HG03108 (cell line): ENCODE results near the gene SSR1.
"Not testable (repeated sequence)": the region's sequence is repeated elsewhere in the genome, so short reads cannot be mapped to it uniquely, and the experiment has no call there.

Source experiments
- ATAC-seq: cut with Tn5 transposase; IDR thresholded peaks from one replicate; pipeline ENCODE4 v1.9.1; 2021; ENCODE audit warnings: moderate library complexity; ENCODE audit not compliant: unreplicated experiment

The SSR1 gene

GRCh38 chr6:7319406-7319805, 6.4 kb upstream of the SSR1 start:
- not testable (repeated sequence) for ATAC-seq

- ATAC-seq, result no peak
These were observed 4.5 kb upstream of the SSR1 start for GRCh38 chr6:7317538-7317937.

DNA sequence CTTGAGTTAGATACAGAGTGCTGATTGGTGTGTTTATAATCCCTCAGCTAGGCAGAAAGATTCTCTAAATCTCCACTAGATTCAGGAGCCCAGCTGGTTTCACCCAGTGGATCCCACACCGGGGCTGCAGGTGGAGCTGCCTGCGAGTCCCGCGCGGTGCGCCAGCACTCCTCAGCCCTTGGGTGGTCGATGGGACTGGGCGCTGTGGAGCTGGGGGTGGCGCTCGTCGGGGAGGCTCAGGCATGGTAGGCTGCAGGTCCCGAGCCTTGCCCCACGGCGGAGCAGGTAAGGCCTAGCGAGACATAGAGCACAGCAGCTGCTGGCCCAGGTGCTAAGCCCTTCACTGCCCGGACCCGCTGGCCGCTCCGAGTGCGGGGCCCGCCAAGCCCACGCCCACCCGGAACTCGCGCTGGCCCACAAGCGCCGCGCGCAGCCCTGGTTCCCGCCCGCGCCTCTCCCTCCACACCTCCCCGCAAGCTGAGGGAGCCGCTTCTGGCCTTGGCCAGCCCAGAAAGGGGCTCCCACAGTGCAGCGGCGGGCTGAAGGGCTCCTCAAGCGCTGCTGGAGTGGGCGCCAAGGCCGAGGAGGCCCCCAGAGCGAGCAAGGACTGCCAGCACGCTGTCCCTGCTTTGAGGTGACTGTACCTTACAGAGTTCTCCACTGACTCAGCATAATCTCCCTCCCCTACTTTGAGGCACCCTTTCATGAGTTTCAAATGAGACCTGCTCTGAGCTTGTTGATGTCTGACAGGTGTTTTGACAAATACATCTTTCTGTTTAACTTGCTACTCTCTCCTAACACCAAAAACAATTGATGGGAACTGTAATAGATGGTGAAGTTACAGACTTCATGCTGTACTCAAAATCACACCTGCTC, 3.9 kb upstream of the SSR1 start:
- ATAC-seq, result no peak

DNA sequence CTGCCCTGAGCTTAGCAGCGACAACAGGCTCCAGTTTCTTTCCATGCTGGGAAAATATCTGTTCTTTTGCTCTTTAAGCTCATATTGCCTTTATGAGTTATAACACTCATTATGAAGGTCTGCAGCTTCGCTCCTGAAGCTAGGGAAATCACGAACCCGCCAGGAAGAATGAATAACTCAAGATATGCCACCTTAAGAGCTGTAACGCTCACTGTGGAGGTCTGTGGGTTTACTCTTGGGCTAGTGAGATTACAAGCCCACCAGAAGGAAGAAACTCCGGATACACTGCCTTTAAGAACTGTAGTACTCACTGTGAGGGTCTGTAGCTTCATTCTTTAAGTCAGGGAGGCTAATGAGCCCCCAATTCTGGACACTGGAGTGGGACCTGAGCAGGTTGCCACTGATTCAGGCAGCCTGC, 3.0 kb upstream of the SSR1 start:
- ATAC-seq, result no peak

- not testable (repeated sequence) for ATAC-seq
These were observed 2.3 kb upstream of the SSR1 start for GRCh38 chr6:7315087-7315947.

DNA sequence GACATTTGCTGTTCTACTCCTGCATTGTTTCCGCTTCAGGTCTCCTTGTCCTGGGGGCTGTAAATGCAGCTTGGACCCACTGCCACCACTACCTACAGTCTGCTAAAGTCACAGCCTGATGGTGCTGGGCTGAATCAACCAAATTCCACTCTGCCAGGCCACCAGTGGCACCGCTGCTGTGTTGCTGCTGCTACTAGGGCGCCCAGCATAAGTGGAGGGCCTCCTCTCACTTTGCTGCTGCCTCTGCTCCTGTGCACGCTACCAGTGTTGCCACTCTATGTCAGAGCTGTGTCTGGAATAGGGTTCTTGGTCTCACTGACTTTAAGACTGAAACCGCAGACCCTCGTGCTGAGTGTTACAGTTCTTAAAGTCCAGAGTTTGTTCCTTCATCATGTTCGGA, 1.4 kb upstream of the SSR1 start:
- no peak for ATAC-seq

GRCh38 chr6:7313505-7314165, 636 bp upstream of the SSR1 start:
- no peak for ATAC-seq

DNA sequence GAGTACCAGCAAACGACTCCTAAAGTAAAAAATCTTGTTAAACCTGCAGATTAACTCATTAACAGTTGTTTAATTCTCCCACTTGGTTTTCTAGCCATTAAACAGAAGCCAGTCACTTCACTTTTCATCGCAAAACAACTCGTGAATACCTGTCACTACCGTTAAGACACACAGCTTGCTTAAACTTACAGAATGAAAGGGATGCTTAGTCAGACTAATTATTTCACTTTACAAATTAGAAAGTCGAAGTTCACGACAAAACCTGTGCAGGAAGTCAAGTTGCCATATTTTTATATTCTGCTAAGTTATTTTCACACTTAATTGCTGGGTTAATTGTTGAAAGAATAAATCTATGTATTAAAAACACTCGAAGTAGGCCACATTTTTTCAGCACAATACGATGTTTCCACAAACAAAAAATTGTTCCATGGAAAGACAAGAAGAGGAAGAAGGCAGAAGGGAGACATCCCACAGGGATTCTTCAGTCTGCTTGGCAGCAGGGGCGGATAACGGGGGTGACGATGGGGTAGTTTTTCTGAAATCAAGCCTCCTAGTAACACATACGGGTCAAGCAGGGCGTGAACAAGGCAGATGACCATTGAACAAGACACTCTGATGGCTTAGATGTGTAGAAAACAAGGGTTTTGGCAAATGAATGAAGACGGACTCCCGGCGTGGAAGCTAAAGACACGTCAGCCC, 933 bp downstream of the SSR1 start:
- no peak for ATAC-seq

DNA sequence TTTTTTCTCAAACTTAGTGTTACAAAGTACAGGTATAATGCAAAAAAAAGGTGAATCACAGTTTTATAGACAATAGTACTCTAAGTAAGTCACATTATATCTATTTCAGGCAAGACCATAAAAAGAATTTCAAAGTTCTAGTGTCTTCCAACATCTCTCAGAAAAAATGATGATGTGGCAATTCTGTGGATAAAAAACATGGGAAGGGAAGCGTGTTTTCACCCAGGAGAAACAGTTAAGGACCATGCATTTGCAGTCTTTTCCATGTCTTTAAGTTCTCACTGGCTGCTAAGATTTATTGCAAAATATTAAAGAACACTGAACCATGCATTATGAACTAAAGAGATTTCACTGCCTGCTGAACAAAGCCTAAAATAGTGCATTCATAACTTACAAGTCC, 1.8 kb downstream of the SSR1 start:
- no peak for ATAC-seq

GRCh38 chr6:7309050-7309449, 3.9 kb downstream of the SSR1 start:
- ATAC-seq, result no peak

DNA sequence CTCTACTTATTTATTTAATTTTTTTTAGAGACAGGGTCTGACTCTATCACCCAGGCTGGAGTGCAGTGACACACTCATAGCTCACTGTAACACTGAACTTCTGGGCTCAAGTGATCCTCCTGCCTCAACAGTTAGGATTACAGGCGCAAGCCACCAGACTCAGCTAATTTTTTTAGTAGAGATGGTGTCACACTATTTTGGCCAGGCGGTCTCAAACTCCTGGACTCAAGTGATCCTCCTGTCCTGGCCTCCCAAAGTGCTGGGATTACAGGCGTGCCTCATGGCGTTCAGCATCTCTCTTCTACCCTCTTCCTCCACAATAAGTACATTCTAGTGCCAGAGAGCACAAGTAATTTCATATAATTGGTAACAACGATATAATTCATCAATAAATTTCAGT, 5.5 kb downstream of the SSR1 start:
- no peak for ATAC-seq

DNA sequence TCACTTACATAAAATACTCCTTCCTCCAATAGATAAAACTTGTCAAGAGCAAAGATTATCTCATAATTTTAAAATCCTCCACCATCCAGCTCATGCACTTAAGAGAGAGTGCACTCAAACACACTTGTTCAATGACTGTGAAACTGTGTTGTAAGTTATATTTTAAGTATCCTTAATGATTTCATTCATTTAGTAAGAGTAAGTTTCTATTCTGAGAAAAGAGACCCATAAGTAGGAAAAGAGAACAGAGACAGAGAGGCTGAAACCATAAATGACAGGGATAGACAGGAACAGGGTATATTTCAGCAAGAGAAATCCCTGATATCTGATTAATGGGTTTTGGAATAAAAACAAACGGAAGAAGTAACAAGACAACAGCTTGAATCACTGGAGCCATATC, 8.2 kb downstream of the SSR1 start:
- ATAC-seq, result no peak

DNA sequence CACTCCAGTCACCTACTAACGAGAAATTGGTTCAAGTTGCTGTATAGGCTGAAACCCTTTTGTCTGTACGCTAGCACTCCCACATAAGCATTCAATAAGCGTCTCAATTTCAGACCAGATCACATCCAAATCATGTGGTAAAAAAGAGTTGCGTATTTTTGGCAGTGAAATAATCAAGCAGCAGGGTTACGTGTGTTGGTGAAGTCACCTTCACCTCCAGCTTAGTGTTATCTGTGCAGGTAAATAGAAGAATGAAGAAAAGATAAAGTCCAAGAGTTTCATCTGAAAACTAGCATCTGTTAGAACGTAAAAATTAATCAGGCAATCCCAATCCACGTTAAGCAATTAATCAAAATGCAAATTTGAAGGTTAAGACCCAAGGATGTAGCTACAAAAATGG, 11.3 kb downstream of the SSR1 start:
- no peak for ATAC-seq

- ATAC-seq, result no peak
These were observed 12.1 kb downstream of the SSR1 start for GRCh38 chr6:7300926-7301325.

GRCh38 chr6:7298113-7298512, 14.9 kb downstream of the SSR1 start:
- no peak for ATAC-seq

DNA sequence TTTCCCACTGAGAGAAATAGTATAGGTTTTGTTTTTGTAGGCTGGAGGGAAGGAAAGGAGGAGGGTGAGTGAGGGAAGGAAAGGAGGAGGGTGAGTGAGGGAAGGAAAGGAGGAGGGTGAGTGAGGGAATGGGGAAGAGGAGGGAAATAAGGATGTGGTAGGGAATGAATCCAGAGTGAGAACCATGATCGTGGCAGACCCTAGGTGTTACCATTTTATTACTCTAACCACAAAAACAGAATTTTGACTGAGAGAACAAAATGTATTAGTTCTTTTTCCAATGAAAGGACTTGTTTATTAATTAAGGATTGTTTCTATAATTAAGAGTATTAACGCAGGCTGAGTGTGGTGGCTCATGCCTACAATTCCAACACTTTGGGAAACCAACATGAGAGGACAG, 16.4 kb downstream of the SSR1 start:
- ATAC-seq, result no peak

DNA sequence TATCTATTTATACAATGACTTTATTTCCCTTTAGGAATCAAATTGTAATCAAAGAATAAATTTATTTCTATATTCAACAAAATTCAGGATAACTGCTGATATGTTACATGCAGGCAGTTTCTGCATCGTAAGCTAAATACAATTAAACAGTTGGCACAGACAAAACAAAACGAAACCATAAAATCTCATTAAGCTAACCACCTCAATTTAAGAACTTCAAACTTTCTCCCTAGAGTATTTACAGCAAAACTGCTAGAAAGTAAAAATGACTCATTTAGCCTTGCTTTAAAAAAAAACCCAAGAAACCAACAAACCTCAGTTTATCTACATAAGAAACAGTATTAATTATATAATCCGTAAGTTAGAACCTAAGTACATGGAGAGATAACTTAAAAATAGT, 17.1 kb downstream of the SSR1 start:
- no peak for ATAC-seq

DNA sequence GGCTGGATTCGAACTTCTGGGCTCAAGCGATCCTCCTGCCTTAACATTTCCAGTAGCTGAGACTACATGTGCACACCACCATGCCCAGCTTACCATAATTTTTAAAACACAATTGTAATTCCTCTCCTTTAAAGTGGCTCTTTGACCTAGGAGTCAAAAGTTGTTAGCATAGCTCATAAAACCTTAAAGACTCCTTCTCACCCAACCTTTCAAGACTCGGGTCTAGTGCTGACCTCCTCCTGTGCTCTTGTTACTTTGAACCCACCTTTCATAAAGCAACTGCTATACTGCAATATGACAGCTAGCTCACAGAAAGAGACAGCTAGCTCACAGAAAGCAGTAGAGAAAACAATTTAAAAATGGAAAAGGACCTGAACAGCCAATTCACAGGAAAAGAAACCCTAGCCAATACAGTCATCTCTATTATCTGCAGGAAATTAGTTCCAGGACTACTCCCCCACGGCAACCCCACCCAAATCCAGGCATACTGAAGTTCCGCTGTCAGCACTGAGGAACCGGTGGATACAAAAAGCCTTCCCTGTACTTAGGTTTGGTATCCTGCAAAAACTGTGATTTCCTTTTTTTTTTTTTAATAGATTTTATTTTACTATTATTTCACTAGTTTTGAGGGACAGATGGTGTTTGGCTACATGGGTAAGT, 20.3 kb downstream of the SSR1 start:
- no peak for ATAC-seq

- ATAC-seq, result no peak
These were observed 22.9 kb downstream of the SSR1 start for GRCh38 chr6:7290079-7290478.

GRCh38 chr6:7285416-7285815, 27.6 kb downstream of the SSR1 start:
- ATAC-seq, result no peak
